Esophagus squamous epithelium (tissue), 4 donors: ENCODE results near the gene AIFM3.

Experiments
- CTCF ChIP-seq, 6 experiments: fragments of 450-650 bp in 4 of 6; fragments of 200-600 bp in 2 of 6; sonication (generic) in 2 of 6; IDR thresholded peaks; one replicate each; pipeline ENCODE4 v1.5.1; 2016 to 2019; ENCODE audit warnings: antibody characterized with exemption in 6 of 6, mild to moderate bottlenecking in 4 of 6, moderate library complexity in 4 of 6
- POLR2A ChIP-seq, 4 donors: fragments of 450-650 bp; IDR thresholded peaks; one replicate each; pipeline ENCODE4 v1.6.1; 2017; ENCODE audit warnings: antibody characterized with exemption in 4 of 4, mild to moderate bottlenecking in 4 of 4, moderate library complexity in 3 of 4

GRCh38 chr22:20997536-20998257 is 30.6 kb downstream of the AIFM3 start:
- TF ChIP-seq POLR2A (IDR thresholded peaks at IDR 0.05) (no peak), CTCF (IDR thresholded peaks at IDR 0.05) (no peak)
